MG63 (cell line): ENCODE results near the gene BBIP1. TPM values are rescaled to one million over a fixed set of nuclear protein-coding genes. Genes with fewer than 3 reads are reported as not detected.

Experiments used
- DNase-seq: peaks from one replicate; pipeline ENCODE4 v3.0.0-alpha.2; 2020
- H3K27me3 ChIP-seq: fragments of 250-450 bp; sonication (Bioruptor Pico); 2 replicates; pipeline ENCODE4 v1.5.1; 2020; ENCODE audit warnings: mild to moderate bottlenecking, moderate library complexity
- H3K36me3 ChIP-seq: fragments of 250-450 bp; sonication (Bioruptor Pico); 2 replicates; pipeline ENCODE4 v1.5.1; 2020; ENCODE audit warnings: mild to moderate bottlenecking, moderate library complexity
- H3K4me3 ChIP-seq: fragments of 250-450 bp; sonication (Bioruptor Pico); 2 replicates; pipeline ENCODE4 v1.5.1; 2020; ENCODE audit warnings: mild to moderate bottlenecking, moderate library complexity
- H3K9me3 ChIP-seq: fragments of 250-450 bp; sonication (Bioruptor Pico); 2 replicates; pipeline ENCODE4 v1.5.1; 2020; ENCODE audit warnings: mild to moderate bottlenecking, moderate library complexity
- total RNA-seq: library from RNA; depleted of rRNA; stranded (reverse); fragments of >200 nt; shearing (Covaris generic); gene quantifications from 2 replicates; pipeline ENCODE4 v1.2.3, GENCODE V29; 2014; ENCODE audit warnings: low replicate concordance; rRNA removed

The BBIP1 gene
- total RNA-seq: 13.1 and 28.5 TPM in 2 replicates

DNA sequence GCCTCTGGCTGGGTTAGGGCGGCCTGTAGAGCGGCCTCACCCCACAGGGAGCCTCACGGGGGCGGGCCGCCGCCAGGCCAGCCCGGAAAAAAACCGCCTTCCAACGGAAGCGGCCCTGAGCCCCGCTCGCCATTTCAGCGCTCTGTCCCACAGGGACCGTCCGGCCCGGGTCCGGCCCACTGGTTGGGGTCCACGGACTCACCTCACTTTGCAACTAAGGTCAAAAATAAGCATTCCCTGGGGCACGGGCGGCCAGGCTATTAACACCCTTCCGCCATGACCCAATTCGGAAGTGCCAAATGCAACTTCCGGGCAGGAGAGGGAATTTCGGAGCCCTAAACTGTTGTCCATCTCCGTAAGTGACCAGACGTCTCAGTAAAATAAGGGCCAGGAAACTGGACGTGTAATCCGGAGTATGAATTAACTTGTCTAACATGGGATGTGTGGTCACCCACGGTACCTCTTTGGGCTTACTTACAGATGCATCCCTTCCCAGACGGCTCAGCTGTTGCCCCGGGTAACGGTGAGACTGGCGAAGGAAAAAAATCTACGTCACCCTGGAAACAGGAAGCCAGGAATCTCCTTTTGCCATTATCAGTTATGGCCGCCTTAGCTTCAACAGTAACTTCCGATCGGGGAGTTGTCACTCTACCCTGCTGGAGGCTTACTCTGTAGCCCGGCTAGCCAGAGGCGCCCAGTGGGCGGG, at the start of gene BBIP1:
BBIP1 (minus strand) TSS at position 538 of the 706 bp plus-strand sequence. CDS start 1,023 bp downstream, outside the sequence.
- Histone ChIP-seq H3K4me3 (peak within 1 kb of the TSS; percentile 86), H3K9me3 (no peaks in the 10 kb centered on the region), H3K27me3 (no peaks in the 10 kb centered on the region), H3K36me3 (peaks cover under 1% of the 10 kb centered on the region)
- DNase-seq: no peak

- H3K27me3 ChIP-seq: no peaks in the 10 kb centered on the region
- no peak overlapping the region for H3K4me3 ChIP-seq
- peaks cover 2% of the 10 kb centered on the region; the same call in 1 of the 2 replicates for H3K36me3 ChIP-seq
Measured at GRCh38 chr10:110967645-110968044, 48.7 kb upstream of the BBIP1 start.

GRCh38 chr10:110967009-110967630, 48.1 kb upstream of the BBIP1 start:
- no peak for DNase-seq
- no peaks in the 10 kb centered on the region for H3K27me3 ChIP-seq
- H3K9me3 ChIP-seq: no peaks in the 10 kb centered on the region
- H3K36me3 ChIP-seq: peaks cover 2% of the 10 kb centered on the region; the same call in 1 of the 2 replicates
- H3K4me3 ChIP-seq: no peak overlapping the region

More at GRCh38 chr10:110967645-110968044, 48.7 kb upstream of the BBIP1 start:
- no peak for DNase-seq
- no peaks in the 10 kb centered on the region for H3K9me3 ChIP-seq

GRCh38 chr10:110966146-110966545, 47.2 kb upstream of the BBIP1 start:
- Histone ChIP-seq H3K36me3 (peaks cover 2% of the 10 kb centered on the region; the same call in 1 of the 2 replicates), H3K4me3 (no peak overlapping the region), H3K9me3 (no peaks in the 10 kb centered on the region), H3K27me3 (no peaks in the 10 kb centered on the region)
- DNase-seq: no peak

DNA sequence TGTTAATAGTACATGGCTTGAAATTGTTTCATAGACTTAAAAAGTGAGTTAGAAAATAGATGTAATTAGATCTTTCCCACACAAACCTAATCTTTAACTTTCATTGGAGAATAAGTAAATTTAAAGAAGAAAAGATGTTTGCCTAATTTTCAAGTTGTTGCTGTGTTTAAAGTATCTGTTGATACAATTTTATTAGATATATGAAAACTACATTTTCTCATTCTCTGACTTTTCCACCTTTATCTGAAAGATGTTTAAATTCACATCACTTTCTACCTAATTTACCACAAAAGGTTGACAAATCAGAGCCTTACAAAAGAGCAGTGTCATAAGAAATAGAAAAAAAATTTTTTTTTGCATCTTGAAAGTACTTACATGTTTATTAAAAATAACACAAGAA, 46.2 kb upstream of the BBIP1 start:
- peaks cover 2% of the 10 kb centered on the region; the same call in 1 of the 2 replicates for H3K36me3 ChIP-seq

DNA sequence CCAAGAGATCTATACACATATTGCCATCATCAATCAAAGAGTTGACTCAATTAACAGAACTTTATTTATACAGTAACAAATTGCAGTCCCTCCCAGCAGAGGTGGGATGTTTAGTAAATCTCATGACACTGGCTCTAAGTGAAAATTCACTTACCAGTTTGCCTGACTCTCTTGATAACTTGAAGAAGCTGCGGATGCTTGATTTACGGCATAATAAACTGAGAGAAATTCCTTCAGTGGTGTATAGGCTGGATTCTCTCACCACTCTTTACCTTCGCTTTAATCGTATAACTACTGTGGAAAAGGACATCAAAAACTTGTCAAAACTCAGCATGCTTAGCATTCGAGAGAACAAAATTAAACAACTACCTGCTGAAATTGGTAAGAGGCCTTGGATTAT, 45.7 kb upstream of the BBIP1 start:
- H3K4me3 ChIP-seq: no peak overlapping the region
- DNase-seq: no peak
- H3K27me3 ChIP-seq: no peaks in the 10 kb centered on the region
- H3K36me3 ChIP-seq: peaks cover 2% of the 10 kb centered on the region; the same call in 1 of the 2 replicates
- H3K9me3 ChIP-seq: no peaks in the 10 kb centered on the region

More for the DNA sequence above, 46.2 kb upstream of the BBIP1 start:
- Histone ChIP-seq H3K9me3 (no peaks in the 10 kb centered on the region), H3K4me3 (no peak overlapping the region), H3K27me3 (no peaks in the 10 kb centered on the region)
- DNase-seq: no peak

GRCh38 chr10:110963162-110963561, 44.2 kb upstream of the BBIP1 start:
- no peaks in the 10 kb centered on the region for H3K9me3 ChIP-seq
- peaks cover 2% of the 10 kb centered on the region; the same call in 1 of the 2 replicates for H3K36me3 ChIP-seq

GRCh38 chr10:110962443-110962842, 43.5 kb upstream of the BBIP1 start:
- no peak for DNase-seq
- Histone ChIP-seq H3K4me3 (no peak overlapping the region), H3K36me3 (peaks cover 2% of the 10 kb centered on the region; the same call in 1 of the 2 replicates), H3K9me3 (no peaks in the 10 kb centered on the region), H3K27me3 (no peaks in the 10 kb centered on the region)

More at GRCh38 chr10:110963162-110963561, 44.2 kb upstream of the BBIP1 start:
- no peaks in the 10 kb centered on the region for H3K27me3 ChIP-seq
- no peak overlapping the region for H3K4me3 ChIP-seq
- DNase-seq: no peak

GRCh38 chr10:110960333-110960712, 41.3 kb upstream of the BBIP1 start:
- Histone ChIP-seq H3K4me3 (no peak overlapping the region), H3K9me3 (no peaks in the 10 kb centered on the region), H3K27me3 (no peaks in the 10 kb centered on the region), H3K36me3 (no peaks in the 10 kb centered on the region)
- no peak for DNase-seq

GRCh38 chr10:110959379-110960332, 40.7 kb upstream of the BBIP1 start:
- no peaks in the 10 kb centered on the region for H3K9me3 ChIP-seq
- no peak for DNase-seq
- no peaks in the 10 kb centered on the region for H3K27me3 ChIP-seq
- no peak overlapping the region for H3K4me3 ChIP-seq
- no peaks in the 10 kb centered on the region for H3K36me3 ChIP-seq

DNA sequence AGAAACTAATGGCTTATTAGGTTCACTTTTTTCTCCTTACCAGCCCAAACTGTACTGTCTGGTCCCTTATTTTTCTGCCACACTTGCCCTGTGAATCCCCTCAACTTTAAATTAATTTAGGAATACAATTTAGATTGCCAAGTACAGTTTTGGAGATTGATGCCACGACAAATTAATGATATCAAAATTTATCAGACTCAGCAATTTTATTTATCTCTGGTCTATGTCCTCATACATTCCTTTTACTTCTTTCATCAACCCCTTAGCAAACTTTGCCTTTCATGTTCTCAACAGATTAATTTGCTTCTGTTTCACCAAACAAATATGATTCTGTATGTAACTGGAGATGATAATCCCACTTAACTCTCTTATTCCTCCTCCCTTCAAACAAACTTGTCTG, 38.6 kb upstream of the BBIP1 start:
- Histone ChIP-seq H3K27me3 (no peaks in the 10 kb centered on the region), H3K9me3 (no peaks in the 10 kb centered on the region), H3K4me3 (no peak overlapping the region), H3K36me3 (peaks cover 2% of the 10 kb centered on the region; the same call in 1 of the 2 replicates)
- no peak for DNase-seq

DNA sequence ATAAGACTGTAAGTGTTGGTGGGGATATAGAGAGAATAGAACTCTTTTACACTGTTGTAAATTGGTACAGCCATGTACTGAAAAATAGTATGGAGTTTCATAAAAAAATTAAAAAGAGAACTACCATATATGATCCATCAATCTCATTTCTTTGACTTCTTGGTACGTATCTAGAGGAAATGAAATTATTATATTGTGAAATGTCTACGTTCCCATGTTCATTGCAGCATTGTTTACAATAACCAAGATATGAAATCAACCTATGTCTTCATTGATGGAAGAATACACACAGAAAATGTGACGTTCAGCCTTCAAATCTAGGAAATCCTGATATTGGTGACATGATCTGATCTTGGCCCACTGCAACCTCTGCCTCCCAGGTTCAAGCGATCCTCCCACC, 32.4 kb upstream of the BBIP1 start:
- no peak for DNase-seq
- Histone ChIP-seq H3K27me3 (no peaks in the 10 kb centered on the region), H3K36me3 (peaks cover 22% of the 10 kb centered on the region), H3K4me3 (no peak overlapping the region), H3K9me3 (no peaks in the 10 kb centered on the region)

GRCh38 chr10:110947061-110947595, 28.1 kb upstream of the BBIP1 start:
- no peak for DNase-seq
- no peak overlapping the region for H3K4me3 ChIP-seq
- peaks cover 29% of the 10 kb centered on the region for H3K36me3 ChIP-seq

GRCh38 chr10:110946496-110946895, 27.5 kb upstream of the BBIP1 start:
- DNase-seq: no peak
- Histone ChIP-seq H3K9me3 (no peaks in the 10 kb centered on the region), H3K36me3 (peaks cover 27% of the 10 kb centered on the region), H3K27me3 (no peaks in the 10 kb centered on the region), H3K4me3 (no peak overlapping the region)

More at GRCh38 chr10:110947061-110947595, 28.1 kb upstream of the BBIP1 start:
- Histone ChIP-seq H3K27me3 (no peaks in the 10 kb centered on the region), H3K9me3 (no peaks in the 10 kb centered on the region)

- no peaks in the 10 kb centered on the region for H3K9me3 ChIP-seq
- H3K4me3 ChIP-seq: no peak overlapping the region
- H3K36me3 ChIP-seq: peaks cover 21% of the 10 kb centered on the region
- H3K27me3 ChIP-seq: no peaks in the 10 kb centered on the region
- no peak for DNase-seq
Measured at GRCh38 chr10:110944792-110945396, 25.9 kb upstream of the BBIP1 start.

GRCh38 chr10:110939419-110939818, 20.4 kb upstream of the BBIP1 start:
- peaks cover 20% of the 10 kb centered on the region for H3K36me3 ChIP-seq
- H3K9me3 ChIP-seq: no peaks in the 10 kb centered on the region; the same call in 1 of the 2 replicates
- no peak for DNase-seq
- no peaks in the 10 kb centered on the region for H3K27me3 ChIP-seq
- no peak overlapping the region for H3K4me3 ChIP-seq
